HG03196 (cell line): ENCODE results near the gene PNPLA2.

ENCODE experiments used
- ATAC-seq: cut with Tn5 transposase; IDR thresholded peaks from one replicate; pipeline ENCODE4 v1.9.1; 2021; ENCODE audit not compliant: unreplicated experiment

Gene PNPLA2

GRCh38 chr11:843086-843734 lies 24.5 kb downstream of the PNPLA2 start:
- no peak for ATAC-seq

DNA sequence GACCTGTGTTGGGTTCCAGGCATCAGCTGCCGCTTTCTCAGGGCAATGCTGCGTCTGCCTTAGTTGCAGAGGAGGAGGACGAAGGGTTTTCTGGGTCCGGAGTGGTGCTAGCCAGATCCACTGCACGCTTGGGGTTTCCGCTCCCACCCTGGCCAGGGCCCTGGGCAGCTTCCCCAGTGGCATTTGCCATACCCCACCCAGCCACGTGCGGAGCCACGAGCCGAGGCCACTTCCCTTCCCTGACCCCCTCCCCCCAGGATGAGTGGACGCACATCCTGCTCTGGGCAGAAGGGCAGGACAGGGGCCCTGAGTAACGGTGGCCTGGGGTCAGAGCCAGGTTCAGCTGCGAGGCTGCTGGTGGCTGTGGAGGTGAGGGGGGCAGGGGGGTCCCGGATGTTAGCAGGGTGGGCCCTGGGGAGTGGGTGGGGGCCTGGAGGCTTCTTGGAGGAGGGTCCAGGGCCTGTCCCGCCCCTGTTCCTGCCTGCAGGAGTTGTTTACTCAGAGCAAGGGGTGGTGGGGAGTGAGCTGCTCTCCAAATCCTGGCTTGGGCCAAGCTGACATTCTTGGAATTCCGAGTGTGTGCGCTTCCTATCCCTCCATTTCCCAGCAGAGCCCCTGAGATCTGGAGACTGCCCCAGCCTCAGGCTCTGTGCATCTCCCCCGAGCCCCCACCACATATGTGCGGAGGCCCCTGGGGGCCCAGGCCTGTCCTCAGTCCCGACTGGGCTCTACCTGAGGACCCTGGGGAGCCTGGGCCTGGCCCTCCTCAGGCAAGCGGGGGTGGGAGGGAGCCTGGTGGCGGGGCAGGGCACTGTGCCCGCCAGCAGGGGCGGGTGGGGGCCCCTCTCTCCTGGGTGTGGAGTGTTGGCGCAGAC lies 25.3 kb downstream of the PNPLA2 start:
- ATAC-seq = no peak

DNA sequence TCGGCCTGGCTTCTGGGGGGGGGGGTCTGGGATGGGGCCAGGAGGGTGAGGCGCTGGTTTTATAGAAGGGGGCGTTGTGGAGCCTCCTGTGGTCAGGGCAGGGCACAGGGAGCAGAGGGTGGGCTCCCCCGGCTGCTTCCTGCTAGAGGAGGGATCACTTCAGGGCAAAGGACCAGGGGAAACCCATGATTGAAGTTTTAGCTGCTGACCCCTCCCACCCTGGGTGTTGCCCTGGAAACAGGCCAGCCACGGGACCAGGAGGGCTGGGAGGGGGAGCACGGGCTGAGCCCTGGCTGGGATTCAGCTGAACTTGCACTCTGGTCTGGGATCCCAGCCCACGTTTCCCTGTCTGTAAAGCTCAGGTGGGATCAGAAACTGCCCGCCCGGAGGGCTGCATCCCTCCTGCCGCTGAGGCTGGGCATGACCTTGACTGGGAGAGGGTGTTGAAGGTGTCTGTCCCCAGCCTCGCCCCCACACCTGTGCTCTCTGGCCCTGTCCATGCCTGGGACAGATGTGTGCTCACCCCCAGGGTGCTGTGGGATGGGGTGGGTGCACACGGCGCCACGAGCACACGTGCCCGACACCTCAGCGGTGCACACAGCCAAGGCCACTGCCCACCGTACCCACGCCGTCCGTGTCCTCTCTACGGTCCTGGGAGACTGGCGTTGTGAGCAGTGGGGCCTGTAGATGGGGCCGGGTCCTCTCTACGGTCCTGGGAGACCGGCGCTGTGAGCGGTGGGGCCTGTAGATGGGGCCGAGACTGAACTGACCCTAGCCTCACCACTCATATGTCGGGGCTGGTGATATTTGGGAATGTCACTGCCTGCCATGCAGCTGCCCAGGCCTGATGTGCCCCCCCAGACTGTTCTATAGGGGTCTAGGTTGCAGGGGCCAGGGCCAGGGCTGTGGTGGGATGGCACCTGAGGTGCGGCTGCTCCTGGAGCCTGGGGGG lies 26.3 kb downstream of the PNPLA2 start:
- ATAC-seq = no peak

GRCh38 chr11:845872-846495 lies 27.3 kb downstream of the PNPLA2 start:
- ATAC-seq = no peak

GRCh38 chr11:846496-847098 lies 27.9 kb downstream of the PNPLA2 start:
- ATAC-seq = no peak

DNA sequence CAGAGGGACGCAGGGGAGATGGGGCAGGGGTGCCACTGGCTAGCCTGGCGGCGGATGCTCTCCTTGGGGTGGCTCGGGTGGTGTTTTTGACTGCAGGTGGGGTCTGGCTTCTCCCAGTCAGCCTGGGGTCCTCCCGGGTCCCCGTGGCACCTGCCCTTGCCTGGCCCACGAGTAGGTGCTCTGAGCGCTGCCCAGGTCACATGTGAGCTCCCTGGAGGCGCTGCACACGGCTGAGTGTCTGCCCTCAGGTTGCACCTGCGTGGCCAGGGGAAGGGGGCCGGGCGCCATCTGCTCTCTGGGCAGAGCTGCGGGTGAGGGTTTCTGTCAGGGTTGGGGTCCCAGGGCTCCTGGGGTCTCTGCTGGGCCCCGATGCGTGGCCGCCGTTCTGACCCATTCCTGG lies 29.2 kb downstream of the PNPLA2 start:
- no peak for ATAC-seq

DNA sequence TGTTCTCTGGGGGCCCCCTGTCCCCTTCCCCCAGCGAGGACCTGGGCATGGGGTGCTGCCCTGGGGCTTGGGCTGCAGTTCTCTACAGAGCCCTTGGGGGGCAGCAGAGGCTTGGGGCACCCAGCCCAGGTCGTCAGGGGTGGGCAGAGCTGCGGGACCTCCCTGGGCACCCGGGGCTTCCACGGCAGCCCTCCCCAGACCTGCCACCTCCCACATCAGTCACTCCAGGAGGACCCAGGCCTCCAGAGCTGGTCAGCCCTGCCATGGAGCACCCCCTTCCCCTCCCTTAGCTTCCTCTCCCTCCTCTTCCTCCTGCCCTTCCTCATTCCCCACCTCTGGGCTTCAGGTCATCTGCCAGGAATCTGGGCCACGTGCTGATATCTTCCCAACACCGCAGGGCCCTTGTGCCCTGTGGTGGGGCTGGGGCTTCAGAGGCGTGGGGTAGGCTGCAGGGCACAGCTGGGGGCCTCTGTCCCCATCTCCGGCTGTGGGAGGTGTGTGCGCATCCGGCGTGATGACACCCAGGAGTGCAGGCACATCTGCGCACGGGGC lies 29.7 kb downstream of the PNPLA2 start:
- ATAC-seq = no peak

GRCh38 chr11:849104-849824 lies 30.6 kb downstream of the PNPLA2 start:
- no peak for ATAC-seq

- no peak for ATAC-seq
Observed at GRCh38 chr11:849951-850774, 31.4 kb downstream of the PNPLA2 start.

GRCh38 chr11:850775-851763 lies 32.4 kb downstream of the PNPLA2 start:
- ATAC-seq = no peak

- ATAC-seq = no peak
Observed at GRCh38 chr11:852762-853161, 34.0 kb downstream of the PNPLA2 start.

- ATAC-seq = no peak
Observed at GRCh38 chr11:853682-854448, 35.2 kb downstream of the PNPLA2 start.

GRCh38 chr11:854601-855329 lies 36.1 kb downstream of the PNPLA2 start:
- ATAC-seq = no peak

DNA sequence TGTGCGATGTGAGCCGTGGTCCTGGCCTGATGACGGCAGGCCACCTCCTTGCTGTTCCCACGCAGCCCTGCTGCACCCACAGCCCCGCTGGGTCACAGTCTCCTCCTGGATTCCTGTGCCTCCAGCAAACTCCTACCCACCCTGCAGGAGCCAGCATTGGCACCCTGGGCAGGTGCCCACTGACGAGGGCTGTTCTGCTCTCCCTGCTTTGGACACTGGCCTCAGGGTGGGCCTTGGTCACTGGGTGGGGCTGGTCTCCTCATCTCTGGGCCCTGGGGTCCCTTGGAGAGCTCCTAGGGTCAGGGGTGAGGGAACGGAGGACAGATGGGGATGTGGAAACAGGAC lies 36.6 kb downstream of the PNPLA2 start:
- ATAC-seq = no peak

DNA sequence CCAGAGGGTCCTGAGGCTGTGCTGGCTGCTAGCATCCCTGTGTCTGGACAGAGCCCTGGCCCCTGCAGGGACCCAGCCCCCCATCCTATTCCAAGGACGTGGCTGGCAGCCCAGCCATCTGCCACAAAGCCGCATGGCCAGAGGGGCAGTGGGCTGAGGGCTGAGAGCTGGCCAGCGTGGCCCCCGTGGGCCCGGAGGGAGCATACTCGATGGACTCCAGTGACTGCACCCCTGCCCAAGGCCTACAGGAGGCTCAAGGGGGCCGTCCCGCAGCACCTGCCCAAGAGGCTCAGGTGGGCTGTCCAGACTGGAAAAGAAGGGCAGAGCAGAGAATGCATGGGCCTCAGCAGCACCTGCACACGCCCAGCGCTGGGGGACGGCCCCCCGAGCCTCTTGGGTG lies 37.1 kb downstream of the PNPLA2 start:
- ATAC-seq = no peak

GRCh38 chr11:856397-856796 lies 37.7 kb downstream of the PNPLA2 start:
- ATAC-seq = no peak
